Neutrophil (primary cell): ENCODE results near the gene TAF1A.
"Not testable (repeated sequence)": the region's sequence is repeated elsewhere in the genome, so short reads cannot be mapped to it uniquely, and the experiment has no call there.

Experiments used
- H3K27ac ChIP-seq: fragments of 200-600 bp; sonication (generic); 2 replicates; pipeline ENCODE4 v1.5.1; 2016; ENCODE audit warnings: mild to moderate bottlenecking, moderate library complexity
- H3K27me3 ChIP-seq: fragments of 200-600 bp; sonication (generic); 2 replicates; pipeline ENCODE4 v1.6.0; 2016; ENCODE audit warnings: mild to moderate bottlenecking
- H3K36me3 ChIP-seq: fragments of 200-600 bp; sonication (generic); 2 replicates; pipeline ENCODE4 v1.5.1; 2017
- H3K4me1 ChIP-seq, 2 experiments: fragments of 200-600 bp in 1 of 2; sonication (generic) in 1 of 2; 1 replicate in 1 of 2; 2 replicates in 1 of 2; pipeline versions ENCODE4 v1.5.1 to v1.6.1; 2013 to 2016; ENCODE audit warnings: low read depth in 1 of 2, low read length in 1 of 2, mild to moderate bottlenecking in 1 of 2, moderate library complexity in 1 of 2; ENCODE audit not compliant: control insufficient read depth in 1 of 2, insufficient read depth in 1 of 2
- H3K4me3 ChIP-seq, 2 experiments: fragments of 200-600 bp in 1 of 2; sonication (generic) in 1 of 2; 1 replicate in 1 of 2; 2 replicates in 1 of 2; pipeline ENCODE4 v1.5.1; 2013 to 2016; ENCODE audit warnings: low read depth in 1 of 2, low read length in 1 of 2, mild to moderate bottlenecking in 1 of 2, moderate library complexity in 1 of 2
- H3K9me3 ChIP-seq: fragments of 200-600 bp; sonication (generic); 2 replicates; pipeline ENCODE4 v1.5.1; 2016
- TF ChIP-seq, protein P1 (sequence below): fragments of 200-600 bp; sonication (generic); IDR thresholded peaks from 2 replicates; pipeline ENCODE4 v1.5.1; 2016; ENCODE audit warnings: antibody characterized with exemption

Gene TAF1A

DNA sequence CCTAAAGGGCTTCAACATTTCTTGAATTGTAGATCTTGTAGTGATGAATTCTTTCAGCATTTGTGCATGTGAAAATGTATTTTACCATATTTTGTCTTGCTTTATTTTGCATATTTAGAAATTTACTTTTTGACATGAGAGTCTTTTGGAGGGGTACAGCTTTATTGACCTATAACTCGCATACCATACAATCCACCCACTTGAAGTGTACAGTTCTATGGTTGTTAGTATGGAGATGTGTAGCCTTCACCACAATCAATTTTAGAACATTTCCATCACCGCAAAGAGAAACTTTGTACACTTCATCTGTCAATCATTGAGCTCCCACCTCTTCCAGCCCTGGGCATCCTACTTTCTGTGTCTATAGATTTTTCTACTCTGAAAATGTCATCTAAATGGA is 21.0 kb upstream of the TAF1A start:
- Histone ChIP-seq H3K4me1 (no peaks in the 10 kb centered on the region), H3K27ac (no peak overlapping the region), H3K27me3 (peaks cover 51% of the 10 kb centered on the region), H3K9me3 (no peaks in the 10 kb centered on the region), H3K4me3 (no peak overlapping the region), H3K36me3 (no peaks in the 10 kb centered on the region)
- TF ChIP-seq, protein P1, sequence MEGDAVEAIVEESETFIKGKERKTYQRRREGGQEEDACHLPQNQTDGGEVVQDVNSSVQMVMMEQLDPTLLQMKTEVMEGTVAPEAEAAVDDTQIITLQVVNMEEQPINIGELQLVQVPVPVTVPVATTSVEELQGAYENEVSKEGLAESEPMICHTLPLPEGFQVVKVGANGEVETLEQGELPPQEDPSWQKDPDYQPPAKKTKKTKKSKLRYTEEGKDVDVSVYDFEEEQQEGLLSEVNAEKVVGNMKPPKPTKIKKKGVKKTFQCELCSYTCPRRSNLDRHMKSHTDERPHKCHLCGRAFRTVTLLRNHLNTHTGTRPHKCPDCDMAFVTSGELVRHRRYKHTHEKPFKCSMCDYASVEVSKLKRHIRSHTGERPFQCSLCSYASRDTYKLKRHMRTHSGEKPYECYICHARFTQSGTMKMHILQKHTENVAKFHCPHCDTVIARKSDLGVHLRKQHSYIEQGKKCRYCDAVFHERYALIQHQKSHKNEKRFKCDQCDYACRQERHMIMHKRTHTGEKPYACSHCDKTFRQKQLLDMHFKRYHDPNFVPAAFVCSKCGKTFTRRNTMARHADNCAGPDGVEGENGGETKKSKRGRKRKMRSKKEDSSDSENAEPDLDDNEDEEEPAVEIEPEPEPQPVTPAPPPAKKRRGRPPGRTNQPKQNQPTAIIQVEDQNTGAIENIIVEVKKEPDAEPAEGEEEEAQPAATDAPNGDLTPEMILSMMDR, result no peak

DNA sequence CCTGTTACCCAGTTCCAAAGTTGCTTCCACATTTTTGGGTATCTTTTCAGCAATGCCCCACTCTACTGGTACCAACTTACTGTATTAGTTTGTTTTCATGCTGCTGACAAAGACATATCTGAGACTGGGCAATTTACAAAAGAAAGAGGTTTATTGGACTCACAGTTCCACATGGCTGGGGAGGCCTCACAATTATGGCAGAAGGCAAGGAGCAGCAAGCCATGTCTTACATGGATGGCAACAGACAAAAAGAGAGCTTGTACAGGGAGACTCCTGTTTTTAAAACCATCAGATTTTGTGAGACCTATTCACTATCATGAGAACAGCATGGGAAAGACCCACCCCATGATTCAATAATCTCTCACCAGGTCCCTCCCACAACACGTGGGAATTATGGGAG is 19.4 kb upstream of the TAF1A start:
- not testable (repeated sequence) for H3K4me1 ChIP-seq, H3K9me3 ChIP-seq, H3K27ac ChIP-seq, H3K4me3 ChIP-seq, H3K36me3 ChIP-seq
- peaks cover 36% of the 10 kb centered on the region for H3K27me3 ChIP-seq

DNA sequence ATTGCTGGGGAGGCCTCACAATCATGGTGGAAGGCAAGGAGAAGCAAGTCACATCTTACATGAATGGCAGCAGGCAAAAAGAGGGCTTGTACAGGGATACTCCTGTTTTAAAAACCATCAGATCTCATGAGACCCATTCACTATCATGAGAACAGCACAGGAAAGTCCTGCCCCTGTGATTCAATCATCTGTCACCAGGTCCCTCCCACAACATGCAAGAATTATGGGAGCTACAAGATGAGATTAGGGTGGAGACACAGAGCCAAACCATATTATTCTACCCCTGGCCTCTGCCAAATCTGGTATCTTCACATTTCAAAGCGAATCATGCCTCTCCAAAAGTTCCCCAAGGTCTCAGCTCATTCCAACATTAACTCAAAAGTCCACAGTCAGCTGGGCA is 17.0 kb upstream of the TAF1A start:
- peaks cover 12% of the 10 kb centered on the region for H3K27me3 ChIP-seq
- no peak overlapping the region for H3K4me3 ChIP-seq
- H3K9me3 ChIP-seq, result no peaks in the 10 kb centered on the region
- TF ChIP-seq, protein P1, result no peak
- H3K4me1 ChIP-seq, result no peaks in the 10 kb centered on the region
- no peaks in the 10 kb centered on the region for H3K36me3 ChIP-seq
- H3K27ac ChIP-seq, result no peak overlapping the region

DNA sequence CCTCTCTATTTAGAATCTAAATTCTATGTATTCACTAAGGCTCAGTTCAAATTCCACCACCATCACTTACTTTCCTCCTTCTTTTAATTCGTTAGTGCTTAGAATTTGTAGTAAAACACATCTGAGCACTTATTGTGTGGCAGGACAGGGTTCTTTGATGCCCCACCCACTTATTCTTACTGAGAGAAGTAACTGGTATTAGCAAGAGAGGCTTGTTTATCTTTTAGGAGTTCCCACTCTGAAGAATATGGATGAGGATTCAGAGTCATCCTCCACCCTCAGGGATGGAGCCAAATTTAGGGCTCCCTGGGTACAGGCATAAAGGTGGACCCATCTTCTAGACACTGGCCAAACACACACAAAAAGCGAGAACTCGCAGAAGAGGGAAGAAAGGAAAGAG is 11.5 kb upstream of the TAF1A start:
- Histone ChIP-seq H3K27ac (no peak overlapping the region), H3K9me3 (no peaks in the 10 kb centered on the region), H3K4me3 (no peak overlapping the region), H3K4me1 (no peaks in the 10 kb centered on the region), H3K27me3 (peaks cover 4% of the 10 kb centered on the region), H3K36me3 (no peaks in the 10 kb centered on the region)
- TF ChIP-seq, protein P1, result no peak

DNA sequence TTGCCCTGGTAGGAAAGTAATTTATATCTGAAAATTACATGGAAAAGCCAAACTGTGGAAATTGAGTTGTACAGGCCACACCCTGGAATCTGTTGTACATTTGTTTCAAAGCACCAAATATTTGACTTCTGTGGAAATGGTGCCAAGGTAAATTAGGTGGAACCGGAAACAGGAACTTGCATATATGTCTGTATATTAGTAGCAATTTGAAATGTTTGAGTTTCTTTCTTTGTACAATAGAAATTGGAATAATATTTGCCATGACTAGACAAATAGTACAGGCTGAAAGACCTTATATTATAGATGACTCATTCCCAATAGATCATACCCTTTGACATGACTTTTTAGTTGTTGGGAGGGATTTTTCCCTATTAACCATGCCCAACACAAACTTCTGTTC is 10.5 kb upstream of the TAF1A start:
- H3K4me3 ChIP-seq, result no peak overlapping the region
- H3K4me1 ChIP-seq, result no peaks in the 10 kb centered on the region
- H3K36me3 ChIP-seq, result no peaks in the 10 kb centered on the region
- no peaks in the 10 kb centered on the region for H3K9me3 ChIP-seq
- no peak overlapping the region for H3K27ac ChIP-seq
- peaks cover 4% of the 10 kb centered on the region for H3K27me3 ChIP-seq
- TF ChIP-seq, protein P1, result no peak

DNA sequence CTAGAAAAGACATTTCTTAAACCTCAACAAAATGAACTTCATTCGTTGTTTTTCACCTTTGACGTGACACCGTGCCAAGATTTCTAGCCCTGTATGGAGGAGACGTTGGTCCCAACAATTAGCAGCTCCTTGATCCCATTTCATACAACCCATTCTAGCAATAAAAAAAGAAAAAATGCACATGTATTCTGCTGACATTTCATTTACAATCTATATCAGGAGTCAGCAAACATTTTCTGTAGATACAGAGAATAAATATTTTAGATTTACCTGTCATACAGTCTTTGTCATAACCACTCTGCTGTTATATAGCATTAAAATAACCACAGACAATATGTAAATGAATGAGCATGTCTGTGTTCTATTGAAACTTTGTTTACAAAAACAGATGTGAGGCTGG is 7.0 kb upstream of the TAF1A start:
- H3K27me3 ChIP-seq, result peaks cover 14% of the 10 kb centered on the region
- no peaks in the 10 kb centered on the region for H3K36me3 ChIP-seq
- no peak overlapping the region for H3K4me3 ChIP-seq
- TF ChIP-seq, protein P1, result no peak
- H3K27ac ChIP-seq, result no peak overlapping the region
- no peaks in the 10 kb centered on the region for H3K4me1 ChIP-seq
- H3K9me3 ChIP-seq, result no peaks in the 10 kb centered on the region
